ENCODE data around the gene CCDC13. TPM values are rescaled to one million over a fixed set of nuclear protein-coding genes. Genes with fewer than 3 reads are reported as not detected.

Gene CCDC13
- total and polyA plus RNA-seq, 2 experiments from 2014 or later = 0.27 to 0.45 TPM

DNA sequence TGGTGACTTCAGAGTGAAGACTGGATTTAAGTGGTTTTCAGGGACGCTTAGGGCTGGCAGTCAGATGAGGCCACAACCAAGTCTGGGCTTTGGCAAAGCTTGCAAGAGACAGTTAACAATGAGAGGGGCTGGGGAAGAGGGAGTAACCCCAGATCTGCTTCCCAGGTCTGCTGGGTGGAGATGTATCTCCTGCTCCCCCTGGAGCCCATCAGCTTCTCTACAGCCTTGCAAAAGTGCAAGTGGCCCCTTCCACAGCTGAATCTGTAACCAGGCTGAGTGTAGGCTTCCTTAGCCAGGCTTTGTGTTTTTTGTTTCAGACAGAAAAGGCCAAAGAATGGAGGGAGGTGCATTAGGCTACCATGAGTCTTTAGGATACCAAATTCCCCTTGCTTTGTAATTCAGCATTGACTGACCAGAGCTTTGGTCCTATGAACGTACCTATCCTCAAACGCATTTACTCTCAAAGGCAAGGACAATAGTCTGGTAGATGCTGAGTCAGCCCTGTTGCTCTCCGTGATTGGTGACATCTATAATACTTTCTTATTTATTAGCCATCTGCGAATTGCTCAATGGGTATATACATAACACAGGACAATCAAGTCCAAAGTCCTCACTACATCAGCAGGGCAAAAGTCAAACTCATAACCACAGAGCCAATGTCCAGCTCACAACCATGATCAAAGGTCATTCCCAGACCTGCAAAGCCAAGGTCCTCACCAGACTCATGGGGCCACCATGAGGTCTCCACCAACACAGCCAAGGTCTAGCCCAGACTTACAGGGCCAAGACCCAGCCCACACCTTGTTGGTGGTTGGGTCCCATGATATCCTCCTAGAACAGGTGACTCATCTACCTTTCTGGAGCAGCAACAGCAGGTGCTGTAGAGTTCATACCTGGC, 17.1 kb downstream of the CCDC13 start:
- no peaks in the 10 kb centered on the region for H3K36me3 ChIP-seq (ENCODE audit: insufficient read depth)
- no peaks in the 10 kb centered on the region for H3K9me2 ChIP-seq (ENCODE audit: insufficient read depth)
- H3F3A ChIP-seq (replicated peaks; ENCODE audit: low read depth) = no peaks in the 10 kb centered on the region
- Mint-ChIP-seq H3K27me3 (ENCODE audit: insufficient read depth, low read depth, poor library complexity) (peaks cover 4% of the 10 kb centered on the region), H3K9me3 (no peaks in the 10 kb centered on the region), H3K36me3 (ENCODE audit: low read depth) (no peaks in the 10 kb centered on the region), H3K27ac (no peak overlapping the region), H3K4me1 (no peaks in the 10 kb centered on the region), H3K4me3 (no peak overlapping the region)
- peak; percentile 80 for DNase-seq (ENCODE audit: low spot score)
- TF ChIP-seq ZNF114 (CRISPR knock-in tag; IDR thresholded peaks at IDR 0.05) = no peak
- TF ChIP-seq, protein P1, sequence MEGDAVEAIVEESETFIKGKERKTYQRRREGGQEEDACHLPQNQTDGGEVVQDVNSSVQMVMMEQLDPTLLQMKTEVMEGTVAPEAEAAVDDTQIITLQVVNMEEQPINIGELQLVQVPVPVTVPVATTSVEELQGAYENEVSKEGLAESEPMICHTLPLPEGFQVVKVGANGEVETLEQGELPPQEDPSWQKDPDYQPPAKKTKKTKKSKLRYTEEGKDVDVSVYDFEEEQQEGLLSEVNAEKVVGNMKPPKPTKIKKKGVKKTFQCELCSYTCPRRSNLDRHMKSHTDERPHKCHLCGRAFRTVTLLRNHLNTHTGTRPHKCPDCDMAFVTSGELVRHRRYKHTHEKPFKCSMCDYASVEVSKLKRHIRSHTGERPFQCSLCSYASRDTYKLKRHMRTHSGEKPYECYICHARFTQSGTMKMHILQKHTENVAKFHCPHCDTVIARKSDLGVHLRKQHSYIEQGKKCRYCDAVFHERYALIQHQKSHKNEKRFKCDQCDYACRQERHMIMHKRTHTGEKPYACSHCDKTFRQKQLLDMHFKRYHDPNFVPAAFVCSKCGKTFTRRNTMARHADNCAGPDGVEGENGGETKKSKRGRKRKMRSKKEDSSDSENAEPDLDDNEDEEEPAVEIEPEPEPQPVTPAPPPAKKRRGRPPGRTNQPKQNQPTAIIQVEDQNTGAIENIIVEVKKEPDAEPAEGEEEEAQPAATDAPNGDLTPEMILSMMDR (conservative IDR thresholded peaks at IDR 0.05; ENCODE audit: low read depth in 2 of 2) = peak; percentile 68 to 75
- TF ChIP-seq STAT1 (IDR thresholded peaks at IDR 0.05; ENCODE audit: unreplicated experiment) = no peak
- no peak for TF ChIP-seq EZH2 (IDR thresholded peaks at IDR 0.05; ENCODE audit: low read depth, unreplicated experiment)
- H2AFZ ChIP-seq = no peak overlapping the region; the same call in 1 of the 2 replicates
- no peak overlapping the region for H3K27ac ChIP-seq (ENCODE audit: low read depth)
- no peaks in the 10 kb centered on the region for H3K79me2 ChIP-seq (replicated peaks; ENCODE audit: insufficient read depth)
- H3K27me3 ChIP-seq (ENCODE audit: insufficient read depth) = no peaks in the 10 kb centered on the region
- peak; percentile 99 for ATAC-seq
- H3K4me2 ChIP-seq = no peak overlapping the region
- H4K20me1 ChIP-seq (replicated peaks; ENCODE audit: insufficient read depth) = no peaks in the 10 kb centered on the region
- H3K4me3 ChIP-seq = no peak overlapping the region
- no peaks in the 10 kb centered on the region for H3K4me1 ChIP-seq (ENCODE audit: insufficient read depth)

DNA sequence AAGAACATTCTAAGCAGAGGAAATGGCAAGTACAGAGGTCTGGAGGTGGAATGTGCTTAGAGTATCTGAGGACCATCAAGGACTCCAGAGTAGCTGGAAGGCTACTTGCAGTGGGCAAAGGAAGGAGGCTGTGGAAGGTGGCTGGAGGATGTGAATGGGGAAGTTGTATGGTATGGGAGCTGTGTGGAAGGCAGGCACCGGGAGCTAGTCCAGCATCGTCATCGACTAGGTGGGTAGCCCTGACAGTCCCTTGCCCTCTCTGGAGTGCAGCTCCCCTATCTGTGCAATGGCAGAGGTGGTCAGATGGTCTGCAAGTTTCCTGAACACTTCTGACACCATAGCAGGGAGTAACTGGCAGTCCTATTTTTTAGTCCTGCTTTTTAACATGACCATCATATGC, 19.3 kb downstream of the CCDC13 start:
- Mint-ChIP-seq H3K36me3 (ENCODE audit: low read depth) (no peaks in the 10 kb centered on the region), H3K4me1 (peaks cover 13% of the 10 kb centered on the region; the same call in 1 of the 3 replicates), H3K9me3 (no peaks in the 10 kb centered on the region), H3K4me3 (no peak overlapping the region), H3K27ac (no peak overlapping the region), H3K27me3 (ENCODE audit: insufficient read depth, low read depth, poor library complexity) (peaks cover 8% of the 10 kb centered on the region)
- no peaks in the 10 kb centered on the region for H3K4me1 ChIP-seq (ENCODE audit: insufficient read depth)
- no peak overlapping the region for H2AFZ ChIP-seq
- H3K27ac ChIP-seq (ENCODE audit: low read depth) = no peak overlapping the region
- H3K27me3 ChIP-seq (ENCODE audit: insufficient read depth) = no peaks in the 10 kb centered on the region
- H4K20me1 ChIP-seq (replicated peaks; ENCODE audit: insufficient read depth) = no peaks in the 10 kb centered on the region
- no peaks in the 10 kb centered on the region for H3F3A ChIP-seq (replicated peaks; ENCODE audit: low read depth)
- no peaks in the 10 kb centered on the region for H3K36me3 ChIP-seq (ENCODE audit: insufficient read depth)
- DNase-seq (ENCODE audit: low spot score) = no peak
- H3K4me3 ChIP-seq = no peak overlapping the region
- H3K79me2 ChIP-seq (replicated peaks; ENCODE audit: insufficient read depth) = no peaks in the 10 kb centered on the region
- ATAC-seq = no peak
- no peak overlapping the region for H3K4me2 ChIP-seq
- no peaks in the 10 kb centered on the region for H3K9me2 ChIP-seq (ENCODE audit: insufficient read depth)
- TF ChIP-seq EZH2phosphoT487 (IDR thresholded peaks at IDR 0.05; ENCODE audit: unreplicated experiment) (no peak), POLR2AphosphoS5 (IDR thresholded peaks at IDR 0.05; ENCODE audit: low read depth) (no peak)
- TF ChIP-seq, protein P2, sequence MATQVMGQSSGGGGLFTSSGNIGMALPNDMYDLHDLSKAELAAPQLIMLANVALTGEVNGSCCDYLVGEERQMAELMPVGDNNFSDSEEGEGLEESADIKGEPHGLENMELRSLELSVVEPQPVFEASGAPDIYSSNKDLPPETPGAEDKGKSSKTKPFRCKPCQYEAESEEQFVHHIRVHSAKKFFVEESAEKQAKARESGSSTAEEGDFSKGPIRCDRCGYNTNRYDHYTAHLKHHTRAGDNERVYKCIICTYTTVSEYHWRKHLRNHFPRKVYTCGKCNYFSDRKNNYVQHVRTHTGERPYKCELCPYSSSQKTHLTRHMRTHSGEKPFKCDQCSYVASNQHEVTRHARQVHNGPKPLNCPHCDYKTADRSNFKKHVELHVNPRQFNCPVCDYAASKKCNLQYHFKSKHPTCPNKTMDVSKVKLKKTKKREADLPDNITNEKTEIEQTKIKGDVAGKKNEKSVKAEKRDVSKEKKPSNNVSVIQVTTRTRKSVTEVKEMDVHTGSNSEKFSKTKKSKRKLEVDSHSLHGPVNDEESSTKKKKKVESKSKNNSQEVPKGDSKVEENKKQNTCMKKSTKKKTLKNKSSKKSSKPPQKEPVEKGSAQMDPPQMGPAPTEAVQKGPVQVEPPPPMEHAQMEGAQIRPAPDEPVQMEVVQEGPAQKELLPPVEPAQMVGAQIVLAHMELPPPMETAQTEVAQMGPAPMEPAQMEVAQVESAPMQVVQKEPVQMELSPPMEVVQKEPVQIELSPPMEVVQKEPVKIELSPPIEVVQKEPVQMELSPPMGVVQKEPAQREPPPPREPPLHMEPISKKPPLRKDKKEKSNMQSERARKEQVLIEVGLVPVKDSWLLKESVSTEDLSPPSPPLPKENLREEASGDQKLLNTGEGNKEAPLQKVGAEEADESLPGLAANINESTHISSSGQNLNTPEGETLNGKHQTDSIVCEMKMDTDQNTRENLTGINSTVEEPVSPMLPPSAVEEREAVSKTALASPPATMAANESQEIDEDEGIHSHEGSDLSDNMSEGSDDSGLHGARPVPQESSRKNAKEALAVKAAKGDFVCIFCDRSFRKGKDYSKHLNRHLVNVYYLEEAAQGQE (IDR thresholded peaks at IDR 0.05; ENCODE audit: unreplicated experiment) = no peak
- TF ChIP-seq, protein P3, sequence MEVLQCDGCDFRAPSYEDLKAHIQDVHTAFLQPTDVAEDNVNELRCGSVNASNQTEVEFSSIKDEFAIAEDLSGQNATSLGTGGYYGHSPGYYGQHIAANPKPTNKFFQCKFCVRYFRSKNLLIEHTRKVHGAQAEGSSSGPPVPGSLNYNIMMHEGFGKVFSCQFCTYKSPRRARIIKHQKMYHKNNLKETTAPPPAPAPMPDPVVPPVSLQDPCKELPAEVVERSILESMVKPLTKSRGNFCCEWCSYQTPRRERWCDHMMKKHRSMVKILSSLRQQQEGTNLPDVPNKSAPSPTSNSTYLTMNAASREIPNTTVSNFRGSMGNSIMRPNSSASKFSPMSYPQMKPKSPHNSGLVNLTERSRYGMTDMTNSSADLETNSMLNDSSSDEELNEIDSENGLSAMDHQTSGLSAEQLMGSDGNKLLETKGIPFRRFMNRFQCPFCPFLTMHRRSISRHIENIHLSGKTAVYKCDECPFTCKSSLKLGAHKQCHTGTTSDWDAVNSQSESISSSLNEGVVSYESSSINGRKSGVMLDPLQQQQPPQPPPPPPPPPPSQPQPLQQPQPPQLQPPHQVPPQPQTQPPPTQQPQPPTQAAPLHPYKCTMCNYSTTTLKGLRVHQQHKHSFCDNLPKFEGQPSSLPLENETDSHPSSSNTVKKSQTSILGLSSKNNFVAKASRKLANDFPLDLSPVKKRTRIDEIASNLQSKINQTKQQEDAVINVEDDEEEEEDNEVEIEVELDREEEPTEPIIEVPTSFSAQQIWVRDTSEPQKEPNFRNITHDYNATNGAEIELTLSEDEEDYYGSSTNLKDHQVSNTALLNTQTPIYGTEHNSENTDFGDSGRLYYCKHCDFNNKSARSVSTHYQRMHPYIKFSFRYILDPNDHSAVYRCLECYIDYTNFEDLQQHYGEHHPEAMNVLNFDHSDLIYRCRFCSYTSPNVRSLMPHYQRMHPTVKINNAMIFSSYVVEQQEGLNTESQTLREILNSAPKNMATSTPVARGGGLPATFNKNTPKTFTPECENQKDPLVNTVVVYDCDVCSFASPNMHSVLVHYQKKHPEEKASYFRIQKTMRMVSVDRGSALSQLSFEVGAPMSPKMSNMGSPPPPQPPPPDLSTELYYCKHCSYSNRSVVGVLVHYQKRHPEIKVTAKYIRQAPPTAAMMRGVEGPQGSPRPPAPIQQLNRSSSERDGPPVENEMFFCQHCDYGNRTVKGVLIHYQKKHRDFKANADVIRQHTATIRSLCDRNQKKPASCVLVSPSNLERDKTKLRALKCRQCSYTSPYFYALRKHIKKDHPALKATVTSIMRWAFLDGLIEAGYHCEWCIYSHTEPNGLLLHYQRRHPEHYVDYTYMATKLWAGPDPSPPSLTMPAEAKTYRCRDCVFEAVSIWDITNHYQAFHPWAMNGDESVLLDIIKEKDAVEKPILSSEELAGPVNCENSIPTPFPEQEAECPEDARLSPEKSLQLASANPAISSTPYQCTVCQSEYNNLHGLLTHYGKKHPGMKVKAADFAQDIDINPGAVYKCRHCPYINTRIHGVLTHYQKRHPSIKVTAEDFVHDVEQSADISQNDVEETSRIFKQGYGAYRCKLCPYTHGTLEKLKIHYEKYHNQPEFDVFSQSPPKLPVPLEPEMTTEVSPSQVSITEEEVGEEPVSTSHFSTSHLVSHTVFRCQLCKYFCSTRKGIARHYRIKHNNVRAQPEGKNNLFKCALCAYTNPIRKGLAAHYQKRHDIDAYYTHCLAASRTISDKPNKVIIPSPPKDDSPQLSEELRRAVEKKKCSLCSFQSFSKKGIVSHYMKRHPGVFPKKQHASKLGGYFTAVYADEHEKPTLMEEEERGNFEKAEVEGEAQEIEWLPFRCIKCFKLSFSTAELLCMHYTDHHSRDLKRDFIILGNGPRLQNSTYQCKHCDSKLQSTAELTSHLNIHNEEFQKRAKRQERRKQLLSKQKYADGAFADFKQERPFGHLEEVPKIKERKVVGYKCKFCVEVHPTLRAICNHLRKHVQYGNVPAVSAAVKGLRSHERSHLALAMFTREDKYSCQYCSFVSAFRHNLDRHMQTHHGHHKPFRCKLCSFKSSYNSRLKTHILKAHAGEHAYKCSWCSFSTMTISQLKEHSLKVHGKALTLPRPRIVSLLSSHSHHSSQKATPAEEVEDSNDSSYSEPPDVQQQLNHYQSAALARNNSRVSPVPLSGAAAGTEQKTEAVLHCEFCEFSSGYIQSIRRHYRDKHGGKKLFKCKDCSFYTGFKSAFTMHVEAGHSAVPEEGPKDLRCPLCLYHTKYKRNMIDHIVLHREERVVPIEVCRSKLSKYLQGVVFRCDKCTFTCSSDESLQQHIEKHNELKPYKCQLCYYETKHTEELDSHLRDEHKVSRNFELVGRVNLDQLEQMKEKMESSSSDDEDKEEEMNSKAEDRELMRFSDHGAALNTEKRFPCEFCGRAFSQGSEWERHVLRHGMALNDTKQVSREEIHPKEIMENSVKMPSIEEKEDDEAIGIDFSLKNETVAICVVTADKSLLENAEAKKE (CRISPR knock-in tag; IDR thresholded peaks at IDR 0.05) = no peak
